Kidney capillary endothelial cell (primary cell): ENCODE results near the gene ZFAND3.

Source experiments
- DNase-seq: peaks from one replicate; pipeline ENCODE4 v3.0.0-alpha.2; 2018; ENCODE audit warnings: low spot score

The ZFAND3 gene

GRCh38 chr6:38004908-38005307 is 185.4 kb downstream of the ZFAND3 start:
- no peak for DNase-seq

GRCh38 chr6:38011937-38012336 is 192.4 kb downstream of the ZFAND3 start:
- DNase-seq, result no peak

GRCh38 chr6:38012573-38012972 is 193.0 kb downstream of the ZFAND3 start:
- DNase-seq, result peak; percentile 21

GRCh38 chr6:38015341-38015740 is 195.8 kb downstream of the ZFAND3 start:
- DNase-seq, result no peak

- DNase-seq, result no peak
Observed at GRCh38 chr6:38016824-38017223, 197.3 kb downstream of the ZFAND3 start.

GRCh38 chr6:38018755-38019165 is 199.2 kb downstream of the ZFAND3 start:
- no peak for DNase-seq

- DNase-seq, result no peak
Observed at GRCh38 chr6:38020593-38020992, 201.1 kb downstream of the ZFAND3 start.

GRCh38 chr6:38021029-38021428 is 201.5 kb downstream of the ZFAND3 start:
- no peak for DNase-seq

- no peak for DNase-seq
Observed at GRCh38 chr6:38021571-38021970, 202.0 kb downstream of the ZFAND3 start.

GRCh38 chr6:38022688-38023087 is 203.2 kb downstream of the ZFAND3 start:
- no peak for DNase-seq

- DNase-seq, result no peak
Observed at GRCh38 chr6:38024908-38025307, 205.4 kb downstream of the ZFAND3 start.

GRCh38 chr6:38025451-38025850 is 205.9 kb downstream of the ZFAND3 start:
- no peak for DNase-seq

- DNase-seq, result no peak
Observed at GRCh38 chr6:38027685-38028373, 208.3 kb downstream of the ZFAND3 start.

- no peak for DNase-seq
Observed at GRCh38 chr6:38030380-38030779, 210.9 kb downstream of the ZFAND3 start.

- DNase-seq, result no peak
Observed at GRCh38 chr6:38032797-38033196, 213.3 kb downstream of the ZFAND3 start.

- no peak for DNase-seq
Observed at GRCh38 chr6:38033442-38033982, 214.0 kb downstream of the ZFAND3 start.

GRCh38 chr6:38034274-38034914 is 214.9 kb downstream of the ZFAND3 start:
- peak; percentile 14 for DNase-seq

- DNase-seq, result no peak
Observed at GRCh38 chr6:38035478-38035877, 216.0 kb downstream of the ZFAND3 start.

- DNase-seq, result no peak
Observed at GRCh38 chr6:38039502-38039901, 220.0 kb downstream of the ZFAND3 start.

- no peak for DNase-seq
Observed at GRCh38 chr6:38040254-38040653, 220.7 kb downstream of the ZFAND3 start.

GRCh38 chr6:38043259-38043753 is 223.8 kb downstream of the ZFAND3 start:
- DNase-seq, result no peak

GRCh38 chr6:38045701-38046305 is 226.3 kb downstream of the ZFAND3 start:
- no peak for DNase-seq

GRCh38 chr6:38047562-38047961 is 228.0 kb downstream of the ZFAND3 start:
- DNase-seq, result no peak
